PFSK-1 (cell line): ENCODE results near the gene STIL.

Experiments
- FOXP2 ChIP-seq: optimal IDR thresholded peaks from 2 replicates; pipeline ENCODE3; 2011; ENCODE audit warnings: borderline replicate concordance, control low read depth, inconsistent platforms; ENCODE audit not compliant: insufficient read depth; ENCODE audit errors: extremely low read length, extremely low read depth
- POLR2AphosphoS5 ChIP-seq: IDR thresholded peaks from 2 replicates; pipeline ENCODE4 v1.6.1; 2012; ENCODE audit warnings: low read depth, mild to moderate bottlenecking, control low read depth, low read length, moderate library complexity
- SIN3A ChIP-seq: IDR thresholded peaks from 2 replicates; pipeline ENCODE4 v1.6.1; 2012; ENCODE audit warnings: mild to moderate bottlenecking, low read length, moderate library complexity, borderline replicate concordance; ENCODE audit not compliant: insufficient read depth
- TAF1 ChIP-seq: IDR thresholded peaks from 2 replicates; pipeline ENCODE4 v1.6.1; 2012; ENCODE audit warnings: low read length, control low read depth, borderline replicate concordance; ENCODE audit not compliant: insufficient read depth
- TF ChIP-seq, protein P1 (sequence below), 2 experiments: IDR thresholded peaks; 2 replicates each; pipeline versions ENCODE4 v1.6.1 to v1.8.0; 2011 to 2012; ENCODE audit warnings: low read depth in 2 of 2, low read length in 2 of 2, control low read depth in 1 of 2, inconsistent platforms in 1 of 2, mild to moderate bottlenecking in 1 of 2, moderate library complexity in 1 of 2; ENCODE audit not compliant: insufficient read depth in 1 of 2

Gene STIL

DNA sequence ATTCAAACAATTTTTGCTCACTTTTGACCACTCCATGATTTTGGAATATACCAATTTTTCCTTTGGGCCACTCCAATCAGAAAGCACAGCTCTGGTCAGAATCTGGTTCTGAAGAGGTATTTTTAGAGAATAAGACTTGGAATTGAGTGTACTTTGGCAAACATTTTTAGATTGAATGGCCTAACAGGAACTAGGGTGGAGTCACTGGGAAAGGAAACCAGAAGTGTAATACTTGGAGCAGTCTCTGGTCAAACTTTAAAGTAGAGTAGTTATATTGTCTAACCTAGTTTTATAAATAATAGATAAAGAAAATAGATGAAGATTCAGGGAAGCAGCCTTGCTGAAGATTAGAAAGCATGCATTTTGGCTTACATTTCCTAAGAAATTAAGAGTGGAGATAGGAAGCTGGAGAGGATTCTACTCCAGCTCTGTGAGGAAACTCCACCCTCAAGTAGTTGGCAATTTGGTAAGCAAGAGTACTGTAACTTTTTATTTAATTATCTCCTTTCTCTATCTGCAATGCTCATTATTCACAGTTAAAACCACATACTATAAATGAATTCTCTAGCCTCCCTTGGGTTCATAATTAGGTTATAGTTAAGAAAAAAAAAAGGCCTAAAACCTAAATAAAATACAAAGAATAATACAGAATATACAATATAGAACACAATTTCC lies 15.8 kb downstream of the STIL start:
- TF ChIP-seq FOXP2 (no peak), SIN3A (no peak), TAF1 (no peak), POLR2AphosphoS5 (no peak)
- TF ChIP-seq, protein P1, sequence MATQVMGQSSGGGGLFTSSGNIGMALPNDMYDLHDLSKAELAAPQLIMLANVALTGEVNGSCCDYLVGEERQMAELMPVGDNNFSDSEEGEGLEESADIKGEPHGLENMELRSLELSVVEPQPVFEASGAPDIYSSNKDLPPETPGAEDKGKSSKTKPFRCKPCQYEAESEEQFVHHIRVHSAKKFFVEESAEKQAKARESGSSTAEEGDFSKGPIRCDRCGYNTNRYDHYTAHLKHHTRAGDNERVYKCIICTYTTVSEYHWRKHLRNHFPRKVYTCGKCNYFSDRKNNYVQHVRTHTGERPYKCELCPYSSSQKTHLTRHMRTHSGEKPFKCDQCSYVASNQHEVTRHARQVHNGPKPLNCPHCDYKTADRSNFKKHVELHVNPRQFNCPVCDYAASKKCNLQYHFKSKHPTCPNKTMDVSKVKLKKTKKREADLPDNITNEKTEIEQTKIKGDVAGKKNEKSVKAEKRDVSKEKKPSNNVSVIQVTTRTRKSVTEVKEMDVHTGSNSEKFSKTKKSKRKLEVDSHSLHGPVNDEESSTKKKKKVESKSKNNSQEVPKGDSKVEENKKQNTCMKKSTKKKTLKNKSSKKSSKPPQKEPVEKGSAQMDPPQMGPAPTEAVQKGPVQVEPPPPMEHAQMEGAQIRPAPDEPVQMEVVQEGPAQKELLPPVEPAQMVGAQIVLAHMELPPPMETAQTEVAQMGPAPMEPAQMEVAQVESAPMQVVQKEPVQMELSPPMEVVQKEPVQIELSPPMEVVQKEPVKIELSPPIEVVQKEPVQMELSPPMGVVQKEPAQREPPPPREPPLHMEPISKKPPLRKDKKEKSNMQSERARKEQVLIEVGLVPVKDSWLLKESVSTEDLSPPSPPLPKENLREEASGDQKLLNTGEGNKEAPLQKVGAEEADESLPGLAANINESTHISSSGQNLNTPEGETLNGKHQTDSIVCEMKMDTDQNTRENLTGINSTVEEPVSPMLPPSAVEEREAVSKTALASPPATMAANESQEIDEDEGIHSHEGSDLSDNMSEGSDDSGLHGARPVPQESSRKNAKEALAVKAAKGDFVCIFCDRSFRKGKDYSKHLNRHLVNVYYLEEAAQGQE (IDR thresholded peaks at IDR 0.05; ENCODE audit: insufficient read depth in 1 of 2, low read depth in 2 of 2, low read length in 2 of 2): no peak

DNA sequence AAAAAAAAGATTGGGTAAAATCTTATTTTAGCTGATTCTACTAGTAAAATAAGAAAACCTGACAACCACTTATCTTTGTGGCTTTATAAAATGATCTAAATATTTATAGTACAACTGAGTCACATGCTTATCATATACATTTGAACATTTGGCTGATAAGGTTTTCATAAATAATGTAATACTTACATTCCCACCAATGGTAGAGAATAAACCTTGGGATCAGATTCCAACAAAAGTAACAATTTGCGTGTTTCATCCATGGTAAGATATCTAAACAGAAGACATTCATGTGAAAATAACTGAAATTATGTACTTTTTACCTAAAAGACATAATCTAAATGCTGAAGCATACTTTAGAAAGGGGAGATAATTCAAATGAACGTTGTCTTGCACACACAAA lies 18.4 kb downstream of the STIL start:
- TF ChIP-seq TAF1 (no peak), SIN3A (no peak), POLR2AphosphoS5 (no peak), FOXP2 (no peak)
- TF ChIP-seq, protein P1 (IDR thresholded peaks at IDR 0.05; ENCODE audit: insufficient read depth in 1 of 2, low read depth in 2 of 2, low read length in 2 of 2): no peak

DNA sequence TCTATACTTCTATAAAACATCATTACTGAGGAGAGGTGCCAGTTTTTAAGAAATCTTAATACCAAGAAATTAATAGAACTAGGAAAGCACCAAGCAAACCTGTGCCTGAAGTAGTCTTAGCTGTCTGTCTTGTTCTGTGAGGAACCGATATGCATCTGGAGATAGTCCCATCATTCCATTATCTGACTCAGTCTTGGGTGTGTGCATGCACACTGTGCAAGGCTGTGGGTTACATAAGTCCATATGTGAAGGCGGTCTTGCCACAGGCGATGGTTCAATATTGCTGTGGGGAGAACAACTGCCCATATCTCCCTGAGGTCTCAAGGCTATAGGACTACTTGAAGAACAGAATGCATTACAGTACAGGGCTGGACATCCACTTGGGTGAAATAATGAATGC lies 33.8 kb downstream of the STIL start:
- TF ChIP-seq POLR2AphosphoS5 (no peak), TAF1 (no peak), SIN3A (no peak), FOXP2 (no peak)
- TF ChIP-seq, protein P1 (IDR thresholded peaks at IDR 0.05; ENCODE audit: insufficient read depth in 1 of 2, low read depth in 2 of 2, low read length in 2 of 2): no peak

DNA sequence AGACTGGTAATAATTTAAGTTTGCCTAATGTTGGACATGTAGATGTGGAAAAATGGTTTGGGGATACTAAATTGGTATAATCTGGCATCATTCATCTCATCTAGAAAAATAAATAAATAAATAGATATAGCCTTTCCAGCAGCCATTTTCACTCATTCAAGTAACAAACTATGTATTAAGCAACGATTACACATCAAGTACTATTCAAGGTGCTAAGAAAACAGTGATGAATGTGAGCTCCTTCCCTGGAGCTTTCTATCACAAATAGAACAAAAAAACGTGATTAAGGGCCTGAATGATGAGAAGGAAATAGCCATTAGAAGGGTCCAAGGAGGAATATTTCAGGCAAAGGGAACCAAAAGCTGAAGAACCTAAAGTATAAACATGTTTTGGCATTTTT lies 37.1 kb downstream of the STIL start:
- no peak for TF ChIP-seq POLR2AphosphoS5
- TF ChIP-seq TAF1: no peak
- no peak for TF ChIP-seq FOXP2
- TF ChIP-seq SIN3A: no peak
- TF ChIP-seq, protein P1 (IDR thresholded peaks at IDR 0.05; ENCODE audit: insufficient read depth in 1 of 2, low read depth in 2 of 2, low read length in 2 of 2): no peak
